Neural progenitor cell (in vitro differentiated cells): ENCODE measurements around the gene AGRP. TPM values are rescaled to one million over a fixed set of nuclear protein-coding genes. Genes with fewer than 3 reads are reported as not detected.

Experiments
- DNase-seq: peaks from one replicate; pipeline ENCODE4 v3.0.0-alpha.2; 2016; ENCODE audit warnings: low spot score
- H2AFZ ChIP-seq: fragments of 200-600 bp; sonication (generic); replicated peaks from 2 replicates; pipeline ENCODE4 v1.6.1; 2016; ENCODE audit warnings: antibody characterized with exemption
- H3F3A ChIP-seq: fragments of 200-600 bp; sonication (generic); 2 replicates; pipeline ENCODE4 v1.6.1; 2016; ENCODE audit warnings: antibody characterized with exemption, low read depth
- H3K27ac ChIP-seq: fragments of 200-600 bp; sonication (generic); 2 replicates; pipeline ENCODE4 v1.5.1; 2016; ENCODE audit warnings: mild to moderate bottlenecking
- H3K27me3 ChIP-seq: fragments of 200-600 bp; sonication (generic); 2 replicates; pipeline ENCODE4 v1.6.1; 2016; ENCODE audit warnings: mild to moderate bottlenecking, moderate library complexity
- H3K36me3 ChIP-seq: fragments of 200-600 bp; sonication (generic); 2 replicates; pipeline ENCODE4 v1.5.1; 2016
- H3K4me1 ChIP-seq: fragments of 200-600 bp; sonication (generic); 2 replicates; pipeline ENCODE4 v1.6.1; 2016; ENCODE audit warnings: mixed run types
- H3K4me2 ChIP-seq: fragments of 200-600 bp; sonication (generic); 2 replicates; pipeline ENCODE4 v1.6.1; 2016
- H3K4me3 ChIP-seq: fragments of 200-600 bp; sonication (generic); 2 replicates; pipeline ENCODE4 v1.5.1; 2016
- H3K79me2 ChIP-seq: fragments of 200-600 bp; sonication (generic); 2 replicates; pipeline ENCODE4 v1.6.1; 2016; ENCODE audit warnings: low read depth
- H3K9ac ChIP-seq: fragments of 200-600 bp; sonication (generic); 2 replicates; pipeline ENCODE4 v1.6.1; 2016
- H3K9me3 ChIP-seq: fragments of 200-600 bp; sonication (generic); 2 replicates; pipeline ENCODE4 v1.5.1; 2016; ENCODE audit warnings: low read depth
- H4K20me1 ChIP-seq: fragments of 200-600 bp; sonication (generic); 2 replicates; pipeline ENCODE4 v1.6.1; 2016; ENCODE audit warnings: low read depth
- H3K27ac Mint-ChIP-seq: 3 replicates; pipeline ENCODE4 v1.8.0; 2021; ENCODE audit warnings: mixed read lengths
- H3K27me3 Mint-ChIP-seq: 2 replicates; pipeline ENCODE4 v1.8.0; 2022; ENCODE audit warnings: low read depth, mild to moderate bottlenecking, inconsistent platforms, moderate library complexity, mixed read lengths; ENCODE audit not compliant: insufficient read depth
- H3K36me3 Mint-ChIP-seq: 3 replicates; pipeline ENCODE4 v1.8.0; 2021; ENCODE audit warnings: mixed read lengths
- H3K4me1 Mint-ChIP-seq: 3 replicates; pipeline ENCODE4 v1.8.0; 2021; ENCODE audit warnings: mixed read lengths
- H3K4me3 Mint-ChIP-seq: 3 replicates; pipeline ENCODE4 v1.8.0; 2021; ENCODE audit warnings: mild to moderate bottlenecking, moderate library complexity, mixed read lengths
- H3K9me3 Mint-ChIP-seq: 3 replicates; pipeline ENCODE4 v1.8.0; 2020; ENCODE audit warnings: mixed read lengths
- EZH2 ChIP-seq: fragments of 200-600 bp; sonication (generic); IDR thresholded peaks from 2 replicates; pipeline ENCODE4 v1.6.1; 2017; ENCODE audit warnings: antibody characterized with exemption, mild to moderate bottlenecking, moderate library complexity
- EZH2phosphoT487 ChIP-seq: fragments of 200-600 bp; sonication (generic); IDR thresholded peaks from 2 replicates; pipeline ENCODE4 v1.6.1; 2017; ENCODE audit warnings: antibody characterized with exemption
- total RNA-seq: library from RNA; depleted of rRNA; stranded (reverse); fragments of >200 nt; gene quantifications from 2 replicates; pipeline ENCODE4 v1.2.3, GENCODE V29; 2015; ENCODE audit warnings: low replicate concordance
- TF ChIP-seq, protein P1 (sequence below): fragments of 200-600 bp; sonication (generic); IDR thresholded peaks from 2 replicates; pipeline ENCODE4 v1.5.1; 2017; ENCODE audit warnings: antibody characterized with exemption, mild to moderate bottlenecking

AGRP gene
- total RNA-seq, 1 donor from 2014 or later: not detected

DNA sequence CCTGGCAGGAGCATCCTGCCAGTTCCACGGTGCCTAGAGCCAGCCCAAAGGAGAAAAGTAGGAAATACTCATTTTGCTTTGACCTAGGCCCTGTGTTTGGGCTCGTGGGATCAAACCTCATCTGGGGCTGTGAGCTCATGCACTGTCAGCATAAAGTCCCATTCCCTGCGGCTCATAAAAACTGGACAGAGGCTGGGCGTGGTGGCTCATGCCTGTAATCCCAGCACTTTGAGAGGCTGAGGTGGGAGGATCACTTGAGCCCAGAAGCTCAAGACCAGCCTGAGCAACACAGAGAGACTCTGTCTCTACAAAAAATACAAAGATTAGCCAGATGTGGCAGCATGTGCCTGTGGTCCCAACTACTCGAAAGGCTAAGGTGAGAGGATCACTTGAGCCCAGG, 20.3 kb downstream of the AGRP start:
- Histone ChIP-seq H3K4me2 (no peak overlapping the region), H3K27me3 (no peaks in the 10 kb centered on the region), H3F3A (no peaks in the 10 kb centered on the region), H4K20me1 (peaks cover 43% of the 10 kb centered on the region), H3K4me1 (no peaks in the 10 kb centered on the region), H3K27ac (no peak overlapping the region), H3K9ac (peak overlapping the region; percentile 23), H2AFZ (no peak overlapping the region), H3K4me3 (no peak overlapping the region), H3K36me3 (no peaks in the 10 kb centered on the region), H3K79me2 (peaks cover 6% of the 10 kb centered on the region), H3K9me3 (no peaks in the 10 kb centered on the region)
- no peak for DNase-seq
- H3K27me3 Mint-ChIP-seq: peaks cover 4% of the 10 kb centered on the region
- no peak overlapping the region for H3K4me3 Mint-ChIP-seq
- no peak overlapping the region for H3K27ac Mint-ChIP-seq
- H3K9me3 Mint-ChIP-seq: no peaks in the 10 kb centered on the region
- no peak for TF ChIP-seq EZH2phosphoT487
- TF ChIP-seq, protein P1, sequence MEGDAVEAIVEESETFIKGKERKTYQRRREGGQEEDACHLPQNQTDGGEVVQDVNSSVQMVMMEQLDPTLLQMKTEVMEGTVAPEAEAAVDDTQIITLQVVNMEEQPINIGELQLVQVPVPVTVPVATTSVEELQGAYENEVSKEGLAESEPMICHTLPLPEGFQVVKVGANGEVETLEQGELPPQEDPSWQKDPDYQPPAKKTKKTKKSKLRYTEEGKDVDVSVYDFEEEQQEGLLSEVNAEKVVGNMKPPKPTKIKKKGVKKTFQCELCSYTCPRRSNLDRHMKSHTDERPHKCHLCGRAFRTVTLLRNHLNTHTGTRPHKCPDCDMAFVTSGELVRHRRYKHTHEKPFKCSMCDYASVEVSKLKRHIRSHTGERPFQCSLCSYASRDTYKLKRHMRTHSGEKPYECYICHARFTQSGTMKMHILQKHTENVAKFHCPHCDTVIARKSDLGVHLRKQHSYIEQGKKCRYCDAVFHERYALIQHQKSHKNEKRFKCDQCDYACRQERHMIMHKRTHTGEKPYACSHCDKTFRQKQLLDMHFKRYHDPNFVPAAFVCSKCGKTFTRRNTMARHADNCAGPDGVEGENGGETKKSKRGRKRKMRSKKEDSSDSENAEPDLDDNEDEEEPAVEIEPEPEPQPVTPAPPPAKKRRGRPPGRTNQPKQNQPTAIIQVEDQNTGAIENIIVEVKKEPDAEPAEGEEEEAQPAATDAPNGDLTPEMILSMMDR: no peak
- TF ChIP-seq EZH2: no peak
- H3K36me3 Mint-ChIP-seq: no peaks in the 10 kb centered on the region
- peaks cover 17% of the 10 kb centered on the region for H3K4me1 Mint-ChIP-seq

DNA sequence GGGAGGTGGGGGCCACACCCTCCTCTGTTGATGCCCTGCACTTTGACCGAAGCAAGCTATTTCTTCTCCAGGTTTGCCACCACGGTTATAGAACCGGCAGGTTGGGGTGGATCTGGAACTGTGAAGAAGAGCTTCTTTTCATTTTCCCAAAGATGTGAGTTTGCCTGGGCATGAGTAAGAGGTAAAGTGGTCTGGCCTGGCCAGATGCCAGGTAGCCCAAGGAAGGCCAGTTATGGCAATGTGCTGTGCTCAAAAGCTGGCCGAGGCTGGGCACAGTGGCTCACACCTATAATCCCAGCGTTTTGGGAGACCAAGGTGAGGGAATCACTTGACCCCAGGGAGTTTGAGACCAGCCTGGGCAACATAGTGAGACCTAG, 21.1 kb downstream of the AGRP start:
- Histone ChIP-seq H3K27ac (no peak overlapping the region), H3K4me3 (no peak overlapping the region), H2AFZ (no peak overlapping the region), H3K27me3 (no peaks in the 10 kb centered on the region), H3K9ac (peak overlapping the region; percentile 23), H4K20me1 (peaks cover 38% of the 10 kb centered on the region), H3K79me2 (peaks cover 6% of the 10 kb centered on the region), H3F3A (no peaks in the 10 kb centered on the region), H3K4me2 (no peak overlapping the region), H3K36me3 (no peaks in the 10 kb centered on the region), H3K9me3 (no peaks in the 10 kb centered on the region), H3K4me1 (no peaks in the 10 kb centered on the region)
- no peak for DNase-seq
- H3K4me1 Mint-ChIP-seq: peaks cover 17% of the 10 kb centered on the region
- no peak for TF ChIP-seq EZH2
- no peak for TF ChIP-seq EZH2phosphoT487
- TF ChIP-seq, protein P1: no peak
- H3K27ac Mint-ChIP-seq: no peak overlapping the region
- H3K27me3 Mint-ChIP-seq: peaks cover 4% of the 10 kb centered on the region
- H3K36me3 Mint-ChIP-seq: no peaks in the 10 kb centered on the region
- H3K9me3 Mint-ChIP-seq: no peaks in the 10 kb centered on the region
- H3K4me3 Mint-ChIP-seq: no peak overlapping the region

DNA sequence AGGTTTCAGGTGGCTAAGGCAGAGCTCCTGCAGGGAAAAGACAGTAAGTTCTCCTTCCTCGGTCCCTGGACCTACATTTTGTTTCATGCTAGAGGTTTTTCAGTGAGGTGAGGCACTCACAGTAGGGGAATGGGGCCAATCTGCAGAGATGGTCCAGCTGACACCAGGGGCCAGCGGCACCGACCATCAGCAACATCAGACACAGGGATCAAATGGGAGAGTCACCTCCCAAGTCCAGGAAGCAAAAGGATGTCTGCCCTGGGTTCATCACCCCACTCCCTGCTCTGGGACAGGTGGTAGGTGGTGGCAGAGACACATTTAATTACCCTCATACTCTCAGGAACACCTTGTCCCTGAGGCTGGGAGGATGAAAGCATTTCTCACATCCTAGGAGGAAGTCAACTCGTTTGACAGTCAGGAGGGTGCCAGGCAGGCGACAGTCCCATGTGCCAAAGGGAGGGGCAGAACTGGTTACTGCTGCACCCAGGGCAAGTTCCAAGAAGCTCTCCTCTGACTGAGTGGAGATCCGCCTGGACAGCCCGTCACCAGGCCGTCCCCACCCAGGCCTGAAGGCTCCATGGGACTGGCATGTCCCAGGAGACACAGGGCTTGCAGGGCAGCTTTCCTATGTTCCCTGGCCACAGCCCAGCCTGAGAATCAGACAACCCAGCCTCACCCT, 21.6 kb downstream of the AGRP start:
- no peak overlapping the region for H3K4me3 ChIP-seq
- H3K4me1 ChIP-seq: no peaks in the 10 kb centered on the region
- H3K9me3 ChIP-seq: no peaks in the 10 kb centered on the region
- no peak overlapping the region for H3K9ac ChIP-seq
- H3K4me1 Mint-ChIP-seq: peaks cover 18% of the 10 kb centered on the region
- no peak overlapping the region for H2AFZ ChIP-seq
- no peaks in the 10 kb centered on the region for H3K9me3 Mint-ChIP-seq
- H3K27ac ChIP-seq: no peak overlapping the region
- H3K27me3 ChIP-seq: no peaks in the 10 kb centered on the region
- H3K27me3 Mint-ChIP-seq: peaks cover 4% of the 10 kb centered on the region
- no peak overlapping the region for H3K4me2 ChIP-seq
- no peak overlapping the region for H3K27ac Mint-ChIP-seq
- H3K79me2 ChIP-seq: peaks cover 6% of the 10 kb centered on the region
- H3K4me3 Mint-ChIP-seq: peak overlapping the region; percentile 67
- no peaks in the 10 kb centered on the region for H3K36me3 Mint-ChIP-seq
- DNase-seq: no peak
- H3K36me3 ChIP-seq: no peaks in the 10 kb centered on the region
- H3F3A ChIP-seq: no peaks in the 10 kb centered on the region
- H4K20me1 ChIP-seq: peaks cover 44% of the 10 kb centered on the region
- no peak for TF ChIP-seq EZH2phosphoT487
- TF ChIP-seq, protein P1: no peak
- no peak for TF ChIP-seq EZH2
